HEK293 (cell line): ENCODE data around the gene SPRR2A.

Experiments
- CTCF ChIA-PET: fragments of 350-600 bp; formaldehyde crosslinking; extraction: SDS; loops from one replicate; lab custom pipeline; 2021; ENCODE audit warnings: antibody characterized with exemption; lab: Yijun Ruan, JAX
- POLR2A ChIA-PET: fragments of 300-600 bp; formaldehyde crosslinking; extraction: SDS; loops from one replicate; lab custom pipeline; 2020; ENCODE audit warnings: antibody characterized with exemption, inconsistent platforms; lab: Yijun Ruan, JAX
- H3K27ac ChIP-seq: fragments of 200-500 bp; sonication (Bioruptor generic); 2 replicates; pipeline ENCODE4 v1.5.1; 2014; ENCODE audit warnings: low read depth, low read length, control low read depth, inconsistent platforms; ENCODE audit errors: extremely low read depth
- H3K36me3 ChIP-seq, 2 experiments: fragments of 200-500 bp in 1 of 2; sonication (Bioruptor generic) in 1 of 2; 1 replicate in 1 of 2; 2 replicates in 1 of 2; pipeline ENCODE4 v1.5.1; 2014 to 2017; ENCODE audit warnings: inconsistent platforms in 2 of 2, low read length in 2 of 2; ENCODE audit not compliant: control insufficient read depth in 2 of 2, insufficient read depth in 1 of 2
- H3K4me1 ChIP-seq: fragments of 200-500 bp; sonication (Bioruptor generic); 2 replicates; pipeline ENCODE4 v1.5.1; 2014; ENCODE audit warnings: mild to moderate bottlenecking, low read length, inconsistent platforms; ENCODE audit not compliant: control insufficient read depth, insufficient read depth
- H3K4me3 ChIP-seq: 2 replicates; pipeline ENCODE4 v1.5.1; 2011; ENCODE audit warnings: low read depth, mild to moderate bottlenecking, control low read depth, low read length, moderate library complexity
- H3K9me3 ChIP-seq: fragments of 200-500 bp; sonication (Bioruptor generic); 2 replicates; pipeline ENCODE4 v1.5.1; 2014; ENCODE audit warnings: low read depth, low read length, inconsistent platforms; ENCODE audit not compliant: control insufficient read depth, insufficient read depth
- ELK4 ChIP-seq: IDR thresholded peaks from 2 replicates; pipeline ENCODE4 v1.6.1; 2011; ENCODE audit warnings: mild to moderate bottlenecking, low read depth, low read length, borderline replicate concordance
- GLIS1 ChIP-seq: fragments of 450-650 bp; formaldehyde crosslinking; IDR thresholded peaks from 2 replicates; pipeline ENCODE4 v1.5.1; 2016; ENCODE audit warnings: missing biosample characterization, missing genetic modification characterization
- KLF9 ChIP-seq: fragments of 450-650 bp; formaldehyde crosslinking; IDR thresholded peaks from 2 replicates; pipeline ENCODE4 v1.5.1; 2016; ENCODE audit warnings: missing biosample characterization, missing genetic modification characterization, low read depth
- PRDM10 ChIP-seq: fragments of 450-650 bp; formaldehyde crosslinking; IDR thresholded peaks from 2 replicates; pipeline ENCODE4 v1.5.1; 2016; ENCODE audit warnings: missing biosample characterization, missing genetic modification characterization
- SCRT2 ChIP-seq: fragments of 450-650 bp; formaldehyde crosslinking; IDR thresholded peaks from 2 replicates; pipeline ENCODE4 v1.5.1; 2016; ENCODE audit warnings: missing biosample characterization, missing genetic modification characterization
- TSHZ1 ChIP-seq: fragments of 450-650 bp; formaldehyde crosslinking; IDR thresholded peaks from 2 replicates; pipeline ENCODE4 v1.5.1; 2016; ENCODE audit warnings: missing biosample characterization, missing genetic modification characterization, borderline replicate concordance
- ZBTB21 ChIP-seq: fragments of 450-650 bp; formaldehyde crosslinking; IDR thresholded peaks from 2 replicates; pipeline ENCODE4 v1.5.1; 2017; ENCODE audit warnings: missing biosample characterization, missing genetic modification characterization
- ZNF16 ChIP-seq: fragments of 450-650 bp; formaldehyde crosslinking; IDR thresholded peaks from 2 replicates; pipeline ENCODE4 v1.5.1; 2016; ENCODE audit warnings: low read depth, missing biosample characterization, missing genetic modification characterization
- ZNF184 ChIP-seq: fragments of 450-650 bp; IDR thresholded peaks from 2 replicates; pipeline ENCODE4 v1.5.1; 2018; ENCODE audit warnings: missing biosample characterization, mild to moderate bottlenecking, missing genetic modification characterization
- ZNF19 ChIP-seq: fragments of 450-650 bp; formaldehyde crosslinking; IDR thresholded peaks from 2 replicates; pipeline ENCODE4; 2016; ENCODE audit warnings: missing biosample characterization, missing genetic modification characterization, low read depth
- ZNF223 ChIP-seq: fragments of 450-650 bp; formaldehyde crosslinking; IDR thresholded peaks from 2 replicates; pipeline ENCODE4 v1.5.1; 2016; ENCODE audit warnings: missing biosample characterization, missing genetic modification characterization
- ZNF274 ChIP-seq, 2 experiments: fragments of 200-500 bp in 1 of 2; fragments of 450-650 bp in 1 of 2; sonication (Bioruptor generic) in 1 of 2; formaldehyde crosslinking in 1 of 2; IDR thresholded peaks; 2 replicates each; pipeline versions ENCODE4 v1.5.1 to v1.6.1; 2014 to 2016; ENCODE audit warnings: borderline replicate concordance in 1 of 2, inconsistent platforms in 1 of 2, low read length in 1 of 2, missing biosample characterization in 1 of 2, missing genetic modification characterization in 1 of 2
- ZNF335 ChIP-seq: fragments of 450-650 bp; formaldehyde crosslinking; conservative IDR thresholded peaks from 2 replicates; pipeline ENCODE4 v1.5.1; 2016; ENCODE audit warnings: missing biosample characterization, missing genetic modification characterization
- ZNF530 ChIP-seq: fragments of 450-650 bp; formaldehyde crosslinking; IDR thresholded peaks from 2 replicates; pipeline ENCODE4 v1.5.1; 2016; ENCODE audit warnings: low read depth, missing biosample characterization, missing genetic modification characterization
- ZNF548 ChIP-seq: fragments of 450-650 bp; formaldehyde crosslinking; IDR thresholded peaks from 2 replicates; pipeline ENCODE4 v1.5.1; 2016; ENCODE audit warnings: missing biosample characterization, missing genetic modification characterization
- ZNF549 ChIP-seq: fragments of 450-650 bp; IDR thresholded peaks from 2 replicates; pipeline ENCODE4 v1.5.1; 2018; ENCODE audit warnings: missing biosample characterization, missing genetic modification characterization, mild to moderate bottlenecking, inconsistent platforms, moderate library complexity
- ZNF560 ChIP-seq: fragments of 450-650 bp; formaldehyde crosslinking; IDR thresholded peaks from 2 replicates; pipeline ENCODE4 v1.5.1; 2017; ENCODE audit warnings: missing biosample characterization, missing genetic modification characterization, borderline replicate concordance
- ZNF664 ChIP-seq: fragments of 450-650 bp; formaldehyde crosslinking; IDR thresholded peaks from 2 replicates; pipeline ENCODE4 v1.5.1; 2016; ENCODE audit warnings: missing biosample characterization, missing genetic modification characterization
- ZNF701 ChIP-seq: fragments of 450-650 bp; formaldehyde crosslinking; IDR thresholded peaks from 2 replicates; pipeline ENCODE4 v1.5.1; 2016; ENCODE audit warnings: missing biosample characterization, missing genetic modification characterization
- ZNF777 ChIP-seq: fragments of 450-650 bp; formaldehyde crosslinking; IDR thresholded peaks from 2 replicates; pipeline ENCODE4 v1.5.1; 2017; ENCODE audit warnings: missing biosample characterization, missing genetic modification characterization, borderline replicate concordance
- ZSCAN16 ChIP-seq: fragments of 450-650 bp; formaldehyde crosslinking; IDR thresholded peaks from 2 replicates; pipeline ENCODE4 v1.5.1; 2016; ENCODE audit warnings: missing biosample characterization, missing genetic modification characterization

SPRR2A gene

GRCh38 chr1:153025797-153026196 lies 31.5 kb downstream of the SPRR2A start:
- H3K27ac ChIP-seq: no peak overlapping the region
- ChIA-PET CTCF (no interaction called here), POLR2A (no interaction called here)
- H3K36me3 ChIP-seq: no peaks in the 10 kb centered on the region
- no peak overlapping the region for H3K4me3 ChIP-seq
- H3K9me3 ChIP-seq: no peaks in the 10 kb centered on the region
- TF ChIP-seq ZNF223 (tag by site-specific recombination) (no peak), ZNF274 (IDR thresholded peaks at IDR 0.05; ENCODE audit: low read length) (no peak), ZNF274 (tag by site-specific recombination; IDR thresholded peaks at IDR 0.05; ENCODE audit: borderline replicate concordance) (no peak), ZNF701 (tag by site-specific recombination) (no peak)
- no peaks in the 10 kb centered on the region for H3K4me1 ChIP-seq

GRCh38 chr1:153024413-153024812 lies 32.9 kb downstream of the SPRR2A start:
- CTCF ChIA-PET: interaction anchor here (0.7 kb wide), 1 partner anchor 174 kb away, joined by 3 read pairs; no protein-coding TSS in a partner anchor
- no peaks in the 10 kb centered on the region for H3K4me1 ChIP-seq
- no peak overlapping the region for H3K27ac ChIP-seq
- H3K36me3 ChIP-seq: no peaks in the 10 kb centered on the region
- H3K4me3 ChIP-seq: no peak overlapping the region
- no peaks in the 10 kb centered on the region for H3K9me3 ChIP-seq
- POLR2A ChIA-PET: no interaction called here
- TF ChIP-seq ZBTB21 (tag by site-specific recombination) (no peak), ZNF548 (tag by site-specific recombination) (no peak), GLIS1 (tag by site-specific recombination) (no peak), KLF9 (tag by site-specific recombination) (no peak), ZNF335 (no peak), SCRT2 (no peak), ZNF777 (tag by site-specific recombination) (no peak), ZNF530 (no peak), ZNF549 (tag by site-specific recombination) (no peak), ZNF16 (tag by site-specific recombination) (no peak), ZNF19 (tag by site-specific recombination) (no peak), ZSCAN16 (tag by site-specific recombination) (no peak), TSHZ1 (tag by site-specific recombination) (no peak), ELK4 (no peak), ZNF560 (tag by site-specific recombination) (no peak), ZNF664 (no peak), ZNF184 (tag by site-specific recombination) (no peak), PRDM10 (tag by site-specific recombination) (no peak)
